T47D (cell line): ENCODE results near the gene SLC7A10.

Experiments used
- DNase-seq, 2 experiments: peaks; one replicate each; pipeline versions ENCODE4 v3.0.0 to v3.0.0-alpha.2; 2011 to 2012; ENCODE audit warnings: low read depth in 1 of 2, low spot score in 1 of 2
- JUND ChIP-seq: IDR thresholded peaks from 2 replicates; pipeline ENCODE4 v1.6.1; 2012; ENCODE audit warnings: low read depth
- in situ Hi-C: cut with HindIII; loops from 2 replicates; pipeline ENCODE4 v1.10.0; 2016; ENCODE audit warnings: low sequenced_read_pairs, low pct_unique_long_range_greater_than_20kb

Gene SLC7A10

DNA sequence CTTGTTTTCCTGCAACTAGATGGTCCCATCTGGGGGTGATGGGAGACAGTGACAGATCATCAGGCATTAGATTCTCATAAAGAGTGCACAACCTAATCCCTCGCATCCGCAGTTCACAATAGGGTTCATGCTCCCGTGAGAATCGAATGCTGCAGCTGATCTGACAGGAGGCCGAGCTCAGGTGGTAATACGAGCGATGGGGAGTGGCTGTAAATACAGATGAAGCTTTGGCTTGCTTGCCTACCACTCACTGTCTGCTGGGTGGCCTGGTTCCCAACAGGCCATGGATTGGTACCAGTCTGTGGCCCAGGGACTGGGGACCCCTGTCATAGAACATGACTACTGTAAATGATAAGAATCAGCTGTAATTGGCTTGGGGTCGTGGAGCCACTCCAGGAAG, 65.8 kb downstream of the SLC7A10 start:
- DNase-seq: no peak
- in situ Hi-C loops: no loop called here
- TF ChIP-seq JUND: no peak

GRCh38 chr19:33159149-33159548, 66.5 kb downstream of the SLC7A10 start:
- DNase-seq: no peak
- in situ Hi-C loops: no loop called here
- TF ChIP-seq JUND: no peak
